Natural killer cell (primary cell): ENCODE data around the gene CFD. TPM values are rescaled to one million over a fixed set of nuclear protein-coding genes. Genes with fewer than 3 reads are reported as not detected.

Source experiments
- ATAC-seq, 3 donors: fragments of 150-1000 bp in 2 of 3; fragments of 200-7000 bp in 1 of 3; cut with Tn5 transposase; 1 replicate in 1 of 3; 2 replicates in 2 of 3; pipeline ENCODE4 v1.10.0; 2021; ENCODE audit warnings: mild to moderate bottlenecking in 2 of 3, moderate library complexity in 2 of 3
- DNase-seq, 2 donors: peaks; one replicate each; pipeline versions ENCODE4 v3.0.0 to v3.0.0-alpha.2; 2013 to 2021; ENCODE audit warnings: mixed read lengths in 1 of 2
- H3K27ac ChIP-seq: one replicate; pipeline ENCODE4 v1.5.1; 2013; ENCODE audit warnings: mild to moderate bottlenecking, low read length
- H3K27me3 ChIP-seq: one replicate; pipeline ENCODE4 v1.6.1; 2013; ENCODE audit warnings: low read length; ENCODE audit not compliant: control insufficient read depth, insufficient read depth
- H3K36me3 ChIP-seq: one replicate; pipeline ENCODE4 v1.6.1; 2013; ENCODE audit warnings: low read length; ENCODE audit not compliant: control insufficient read depth, insufficient read depth
- H3K4me1 ChIP-seq: one replicate; pipeline ENCODE4 v1.6.1; 2013; ENCODE audit warnings: low read length; ENCODE audit not compliant: control insufficient read depth, insufficient read depth
- H3K4me3 ChIP-seq: one replicate; pipeline ENCODE4 v1.5.1; 2013; ENCODE audit warnings: low read length
- H3K9me3 ChIP-seq: one replicate; pipeline ENCODE4 v1.6.1; 2013; ENCODE audit warnings: low read length; ENCODE audit not compliant: control insufficient read depth, insufficient read depth
- H3K27ac Mint-ChIP-seq, 2 donors: one replicate each; pipeline ENCODE4 v1.8.0; 2022; ENCODE audit warnings: mild to moderate bottlenecking in 2 of 2, mixed read lengths in 2 of 2, moderate library complexity in 1 of 2
- H3K27me3 Mint-ChIP-seq, 2 donors: one replicate each; pipeline ENCODE4 v1.8.0; 2022; ENCODE audit warnings: low read depth in 2 of 2, mixed read lengths in 2 of 2
- H3K36me3 Mint-ChIP-seq: one replicate; pipeline ENCODE4 v1.8.0; 2022; ENCODE audit warnings: mixed read lengths
- H3K4me1 Mint-ChIP-seq, 2 donors: one replicate each; pipeline ENCODE4 v1.8.0; 2022; ENCODE audit warnings: mixed read lengths in 2 of 2
- H3K4me3 Mint-ChIP-seq: one replicate; pipeline ENCODE4 v1.8.0; 2022; ENCODE audit warnings: mild to moderate bottlenecking, moderate library complexity, mixed read lengths
- H3K9me3 Mint-ChIP-seq, 2 donors: one replicate each; pipeline ENCODE4 v1.8.0; 2022; ENCODE audit warnings: mixed read lengths in 2 of 2
- WGBS: methylation state at CpG from one replicate; pipeline ENCODE4 v1.1.7; 2013; ENCODE audit warnings: missing lambda C conversion rate; ENCODE audit not compliant: insufficient coverage; 5-methylcytosine and 5-hydroxymethylcytosine counted together
- intact Hi-C: fragments of 100-400 bp; cut with micrococcal nuclease; formaldehyde crosslinking; loops from one replicate; pipeline ENCODE4 v1.14.2; 2022
- total RNA-seq, 4 donors: library from RNA; stranded (reverse); fragments of 120-200 nt in 1 of 4; gene quantifications; one replicate each; pipeline versions ENCODE4 v1.2.3 to v1.2.4, GENCODE V29; 2013 to 2022
- TF ChIP-seq, protein P1 (sequence below): fragments of 200-600 bp; IDR thresholded peaks from one replicate; pipeline ENCODE4 v1.8.0; 2022; ENCODE audit warnings: antibody characterized with exemption

CFD gene
- total RNA-seq, 3 donors from 2014 or later (not counting 1 experiment from before 2014, with no cell fraction given): 2.9 to 47.5 (median 10.4) TPM

DNA sequence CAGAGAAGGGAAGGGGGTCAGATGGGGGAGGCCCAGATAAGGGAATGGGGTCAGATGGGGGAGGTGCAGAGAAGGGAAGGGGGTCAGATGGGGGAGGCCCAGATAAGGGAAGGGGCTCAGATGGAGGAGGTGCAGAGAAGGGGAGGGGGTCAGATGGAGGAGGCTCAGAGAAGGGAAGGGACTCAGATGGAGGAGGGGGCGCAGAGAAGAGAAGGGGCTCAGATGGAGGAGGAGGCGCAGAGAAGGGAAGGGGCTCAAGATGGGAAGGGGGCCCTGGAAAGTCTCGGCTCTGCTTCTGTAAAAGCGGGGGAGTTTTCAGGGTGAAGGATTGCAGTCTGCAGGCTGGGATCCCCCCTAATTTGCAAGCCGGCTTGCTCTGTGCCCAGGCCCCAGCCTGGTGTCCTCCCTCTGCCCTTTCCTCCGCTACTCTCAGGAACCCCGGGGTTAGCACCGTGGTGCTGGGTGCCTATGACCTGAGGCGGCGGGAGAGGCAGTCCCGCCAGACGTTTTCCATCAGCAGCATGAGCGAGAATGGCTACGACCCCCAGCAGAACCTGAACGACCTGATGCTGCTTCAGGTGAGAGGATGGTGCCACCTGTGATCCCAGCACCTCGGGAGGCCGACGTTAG lies 30.2 kb upstream of the CFD start:
- Histone ChIP-seq H3K4me1 (no peaks in the 10 kb centered on the region), H3K9me3 (no peaks in the 10 kb centered on the region), H3K4me3 (no peak overlapping the region), H3K27ac (no peak overlapping the region), H3K36me3 (no peaks in the 10 kb centered on the region), H3K27me3 (no peaks in the 10 kb centered on the region)
- Mint-ChIP-seq H3K27me3 (no peaks in the 10 kb centered on the region), H3K9me3 (no peaks in the 10 kb centered on the region), H3K27ac (no peak overlapping the region), H3K4me3 (no peak overlapping the region), H3K4me1 (no peaks in the 10 kb centered on the region), H3K36me3 (no peaks in the 10 kb centered on the region)
- intact Hi-C loops: no loop called here
- 85% methylated on average over 18 of the region's 18 CpGs for WGBS
- TF ChIP-seq, protein P1, sequence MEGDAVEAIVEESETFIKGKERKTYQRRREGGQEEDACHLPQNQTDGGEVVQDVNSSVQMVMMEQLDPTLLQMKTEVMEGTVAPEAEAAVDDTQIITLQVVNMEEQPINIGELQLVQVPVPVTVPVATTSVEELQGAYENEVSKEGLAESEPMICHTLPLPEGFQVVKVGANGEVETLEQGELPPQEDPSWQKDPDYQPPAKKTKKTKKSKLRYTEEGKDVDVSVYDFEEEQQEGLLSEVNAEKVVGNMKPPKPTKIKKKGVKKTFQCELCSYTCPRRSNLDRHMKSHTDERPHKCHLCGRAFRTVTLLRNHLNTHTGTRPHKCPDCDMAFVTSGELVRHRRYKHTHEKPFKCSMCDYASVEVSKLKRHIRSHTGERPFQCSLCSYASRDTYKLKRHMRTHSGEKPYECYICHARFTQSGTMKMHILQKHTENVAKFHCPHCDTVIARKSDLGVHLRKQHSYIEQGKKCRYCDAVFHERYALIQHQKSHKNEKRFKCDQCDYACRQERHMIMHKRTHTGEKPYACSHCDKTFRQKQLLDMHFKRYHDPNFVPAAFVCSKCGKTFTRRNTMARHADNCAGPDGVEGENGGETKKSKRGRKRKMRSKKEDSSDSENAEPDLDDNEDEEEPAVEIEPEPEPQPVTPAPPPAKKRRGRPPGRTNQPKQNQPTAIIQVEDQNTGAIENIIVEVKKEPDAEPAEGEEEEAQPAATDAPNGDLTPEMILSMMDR: no peak
- ATAC-seq (no peak), DNase-seq (no peak)

DNA sequence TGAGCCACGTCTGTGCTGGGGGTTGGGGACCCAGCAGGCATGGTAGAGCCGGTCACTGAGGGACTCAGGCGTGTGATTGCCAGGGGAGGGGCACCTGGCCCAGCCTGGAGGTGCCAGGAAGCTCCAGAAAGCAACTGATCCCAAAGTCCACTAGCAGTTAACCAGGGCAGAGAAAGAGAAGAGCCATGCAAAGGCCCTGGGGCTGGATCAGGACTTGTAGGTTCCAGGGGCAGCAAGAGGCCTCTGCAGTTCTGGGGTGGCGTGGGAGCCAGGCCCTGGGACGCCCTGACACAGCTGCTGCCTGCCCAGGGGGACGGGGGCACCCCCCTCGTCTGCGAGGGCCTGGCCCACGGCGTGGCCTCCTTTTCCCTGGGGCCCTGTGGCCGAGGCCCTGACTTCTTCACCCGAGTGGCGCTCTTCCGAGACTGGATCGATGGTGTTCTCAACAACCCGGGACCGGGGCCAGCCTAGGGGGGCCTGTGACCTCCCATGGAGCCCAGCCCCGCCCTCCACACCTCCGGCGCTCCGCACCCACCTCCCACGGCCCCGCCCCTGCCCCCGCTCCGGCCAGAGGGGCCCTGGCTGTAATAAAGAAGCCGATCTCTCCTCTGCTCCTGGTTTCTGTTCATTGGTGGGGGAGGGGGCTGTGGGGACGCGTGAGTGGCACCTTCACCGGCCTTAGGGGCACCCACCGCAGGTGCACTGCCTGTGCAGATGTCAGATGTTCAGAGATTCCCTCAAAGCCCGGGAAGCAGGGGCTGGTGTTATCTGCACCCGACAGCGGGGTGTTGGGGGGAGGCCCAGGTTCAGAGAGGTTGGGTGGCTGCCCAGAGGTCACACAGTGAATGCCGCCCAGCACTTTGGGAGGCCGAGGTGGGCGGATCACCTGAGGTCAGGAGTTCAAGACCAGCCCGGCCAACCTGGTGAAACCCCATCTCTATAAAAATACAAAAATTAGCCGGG lies 27.8 kb upstream of the CFD start:
- H3K36me3 Mint-ChIP-seq: no peaks in the 10 kb centered on the region
- peaks cover 0 to 5% of the 10 kb centered on the region in 2 donors for H3K27me3 Mint-ChIP-seq
- H3K4me1 Mint-ChIP-seq: no peaks in the 10 kb centered on the region
- Histone ChIP-seq H3K4me3 (no peak overlapping the region), H3K4me1 (no peaks in the 10 kb centered on the region), H3K9me3 (no peaks in the 10 kb centered on the region), H3K36me3 (no peaks in the 10 kb centered on the region), H3K27me3 (no peaks in the 10 kb centered on the region), H3K27ac (no peak overlapping the region)
- H3K9me3 Mint-ChIP-seq: no peaks in the 10 kb centered on the region
- no peak overlapping the region for H3K27ac Mint-ChIP-seq
- ATAC-seq: no peak
- DNase-seq: no peak
- H3K4me3 Mint-ChIP-seq: no peak overlapping the region
- TF ChIP-seq, protein P1: no peak
- intact Hi-C loops: no loop called here
- 81% methylated on average over 37 of the region's 38 CpGs for WGBS

DNA sequence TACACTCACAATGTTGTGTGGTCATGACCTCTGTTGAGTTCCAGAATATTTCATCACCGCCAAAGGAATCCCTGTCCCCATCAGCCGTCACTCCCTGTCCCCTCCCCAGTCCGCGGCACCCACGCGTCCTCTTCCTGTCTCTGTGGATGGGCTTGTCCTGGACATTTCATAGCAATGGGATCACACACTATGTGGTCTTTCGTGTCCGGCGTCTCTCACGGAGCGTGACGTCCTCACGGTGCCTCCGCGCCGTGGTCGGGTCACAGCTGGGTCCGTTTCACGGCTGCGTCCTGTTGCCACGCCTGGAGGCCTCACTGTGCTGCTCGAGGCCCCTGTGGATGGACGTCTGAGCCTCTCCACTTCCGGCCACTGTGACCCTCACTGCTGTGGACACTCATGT lies 25.2 kb upstream of the CFD start:
- H3K27ac ChIP-seq: no peak overlapping the region
- H3K27ac Mint-ChIP-seq: no peak overlapping the region
- TF ChIP-seq, protein P1: no peak

More for the DNA sequence above, 25.2 kb upstream of the CFD start:
- Mint-ChIP-seq H3K27me3 (peaks cover 0 to 5% of the 10 kb centered on the region in 2 donors), H3K9me3 (no peaks in the 10 kb centered on the region), H3K36me3 (no peaks in the 10 kb centered on the region), H3K4me3 (no peak overlapping the region), H3K4me1 (no peaks in the 10 kb centered on the region)
- no peaks in the 10 kb centered on the region for H3K9me3 ChIP-seq
- 82% methylated on average over 24 of the region's 24 CpGs for WGBS
- intact Hi-C loops: no loop called here
- H3K4me1 ChIP-seq: no peaks in the 10 kb centered on the region
- no peaks in the 10 kb centered on the region for H3K27me3 ChIP-seq
- no peaks in the 10 kb centered on the region for H3K36me3 ChIP-seq
- ATAC-seq: no peak
- no peak for DNase-seq
- H3K4me3 ChIP-seq: no peak overlapping the region
